A673 (cell line): ENCODE measurements around the gene NEDD4.

Experiments
- CTCF ChIP-seq: fragments of 300-800, 200-600 bp; sonication (generic); conservative IDR thresholded peaks from 2 replicates; pipeline ENCODE4 v1.5.1; 2017; ENCODE audit warnings: low read depth, mild to moderate bottlenecking, antibody characterized with exemption, low read length, moderate library complexity, mixed read lengths
- EZH2 ChIP-seq: fragments of 200-600 bp; sonication (generic); IDR thresholded peaks from 2 replicates; pipeline ENCODE4 v1.6.1; 2017; ENCODE audit warnings: borderline replicate concordance, low read depth, mild to moderate bottlenecking, mixed read lengths, antibody characterized with exemption, low read length; ENCODE audit not compliant: poor library complexity, severe bottlenecking

GRCh38 chr15:55872471-55872870, 120.9 kb downstream of the NEDD4 start:
- TF ChIP-seq CTCF (no peak), EZH2 (no peak)
